SH-SY5Y (cell line): ENCODE measurements around the gene SERPINB6.

Experiments
- GATA2 ChIP-seq: IDR thresholded peaks from 2 replicates; pipeline ENCODE4 v1.6.1; 2011; ENCODE audit warnings: mild to moderate bottlenecking, low read depth, low read length
- GATA3 ChIP-seq: IDR thresholded peaks from 2 replicates; pipeline ENCODE4 v1.6.1; 2011; ENCODE audit warnings: low read depth, mild to moderate bottlenecking, low read length, moderate library complexity

GRCh38 chr6:2958331-2958711 lies 13.0 kb downstream of the SERPINB6 start:
- TF ChIP-seq GATA3: no peak
- no peak for TF ChIP-seq GATA2
